Measurements from ENCODE around the gene LMTK3.

LMTK3 gene

GRCh38 chr19:48442116-48443035 is 69.3 kb downstream of the LMTK3 start:
- Histone ChIP-seq H3K36me3 (no peaks in the 10 kb centered on the region), H3K4me3 (ENCODE audit: low read depth in 1 of 2, low read length in 1 of 2) (no peak overlapping the region), H3K9me3 (no peaks in the 10 kb centered on the region), H3K27me3 (peaks cover 63% of the 10 kb centered on the region), H3K27ac (no peak overlapping the region), H3K4me1 (ENCODE audit: control insufficient read depth in 1 of 2, insufficient read depth in 1 of 2, low read depth in 1 of 2, low read length in 1 of 2) (peaks cover 25 to 27% of the 10 kb centered on the region in 2 experiments)
- no peak for TF ChIP-seq CTCF (IDR thresholded peaks at IDR 0.05)

GRCh38 chr19:48441360-48442050 is 70.1 kb downstream of the LMTK3 start:
- peaks cover 70% of the 10 kb centered on the region for H3K27me3 ChIP-seq
- no peak for TF ChIP-seq CTCF (IDR thresholded peaks at IDR 0.05)

GRCh38 chr19:48436586-48436985 is 75.0 kb downstream of the LMTK3 start:
- no peaks in the 10 kb centered on the region for H3K36me3 ChIP-seq
- H3K4me1 ChIP-seq (ENCODE audit: control insufficient read depth in 1 of 2, insufficient read depth in 1 of 2, low read depth in 1 of 2, low read length in 1 of 2): no peaks in the 10 kb centered on the region
- H3K27ac ChIP-seq: no peak overlapping the region
- TF ChIP-seq CTCF (IDR thresholded peaks at IDR 0.05): no peak
- H3K9me3 ChIP-seq: no peaks in the 10 kb centered on the region
- no peak overlapping the region for H3K4me3 ChIP-seq (ENCODE audit: low read depth in 1 of 2, low read length in 1 of 2)
- peaks cover 35% of the 10 kb centered on the region for H3K27me3 ChIP-seq

More at GRCh38 chr19:48441360-48442050, 70.1 kb downstream of the LMTK3 start:
- peaks cover 23 to 27% of the 10 kb centered on the region in 2 experiments for H3K4me1 ChIP-seq (ENCODE audit: control insufficient read depth in 1 of 2, insufficient read depth in 1 of 2, low read depth in 1 of 2, low read length in 1 of 2)
- H3K4me3 ChIP-seq (ENCODE audit: low read depth in 1 of 2, low read length in 1 of 2): no peak overlapping the region
- no peaks in the 10 kb centered on the region for H3K36me3 ChIP-seq
- H3K9me3 ChIP-seq: no peaks in the 10 kb centered on the region
- no peak overlapping the region for H3K27ac ChIP-seq

All from neutrophil (primary cell).